GM19193 (cell line): ENCODE measurements around the gene KRTCAP3.

Source experiments
- POLR2A ChIP-seq: IDR thresholded peaks from 4 replicates; pipeline ENCODE4 v1.6.1; 2011; ENCODE audit not compliant: insufficient read depth, insufficient read length; ENCODE audit errors: extremely low read depth

Gene KRTCAP3

GRCh38 chr2:27441958-27442919 is at the start of gene KRTCAP3:
TSS of gene KRTCAP3 (plus strand) at chr2:27442381. CDS start at chr2:27442413, 32 bp downstream.
- peak; percentile 20 for TF ChIP-seq POLR2A

GRCh38 chr2:27393225-27393624 is 49.0 kb upstream of the KRTCAP3 start:
- no peak for TF ChIP-seq POLR2A

GRCh38 chr2:27398962-27399361 is 43.2 kb upstream of the KRTCAP3 start:
- no peak for TF ChIP-seq POLR2A

- TF ChIP-seq POLR2A = no peak
Measured at GRCh38 chr2:27400348-27401135, 41.6 kb upstream of the KRTCAP3 start.

- TF ChIP-seq POLR2A = no peak
Measured at GRCh38 chr2:27407798-27408491, 34.2 kb upstream of the KRTCAP3 start.

- TF ChIP-seq POLR2A = no peak
Measured at GRCh38 chr2:27408601-27409320, 33.4 kb upstream of the KRTCAP3 start.

- TF ChIP-seq POLR2A = peak; percentile 96
Measured at GRCh38 chr2:27409321-27410073, 32.7 kb upstream of the KRTCAP3 start, which contains the start of gene PPM1G. TSS of gene PPM1G (minus strand) at chr2:27409591. CDS start at chr2:27409422, 169 bp downstream.

GRCh38 chr2:27412419-27413152 is 29.6 kb upstream of the KRTCAP3 start:
- no peak for TF ChIP-seq POLR2A

- no peak for TF ChIP-seq POLR2A
Measured at GRCh38 chr2:27416151-27416550, 26.0 kb upstream of the KRTCAP3 start.

GRCh38 chr2:27420996-27421395 is 21.2 kb upstream of the KRTCAP3 start:
- no peak for TF ChIP-seq POLR2A

GRCh38 chr2:27421660-27422250 is 20.4 kb upstream of the KRTCAP3 start:
- TF ChIP-seq POLR2A = no peak

- no peak for TF ChIP-seq POLR2A
Measured at GRCh38 chr2:27422958-27423357, 19.2 kb upstream of the KRTCAP3 start.

GRCh38 chr2:27427863-27428212 is 14.3 kb upstream of the KRTCAP3 start:
- TF ChIP-seq POLR2A = no peak
